HEK293 (cell line): ENCODE results near the gene GON7.

Experiments used
- BCL11A ChIP-seq: fragments of 450-650 bp; formaldehyde crosslinking; IDR thresholded peaks from 2 replicates; pipeline ENCODE4 v1.5.1; 2016; ENCODE audit warnings: low read depth, missing biosample characterization, missing genetic modification characterization
- GLI2 ChIP-seq: fragments of 450-650 bp; formaldehyde crosslinking; IDR thresholded peaks from 2 replicates; pipeline ENCODE4; 2017; ENCODE audit warnings: missing biosample characterization, missing genetic modification characterization, low read depth, borderline replicate concordance
- GLI4 ChIP-seq: fragments of 450-650 bp; formaldehyde crosslinking; IDR thresholded peaks from 2 replicates; pipeline ENCODE4 v1.5.1; 2016; ENCODE audit warnings: missing biosample characterization, missing genetic modification characterization
- MEIS1 ChIP-seq: sonication (generic); formaldehyde crosslinking; IDR thresholded peaks from 2 replicates; pipeline ENCODE4 v1.8.1; 2022; ENCODE audit warnings: missing genetic modification reagents, mild to moderate bottlenecking, borderline replicate concordance
- MYNN ChIP-seq: fragments of 450-650 bp; formaldehyde crosslinking; IDR thresholded peaks from 2 replicates; pipeline ENCODE4 v1.5.1; 2016; ENCODE audit warnings: missing biosample characterization, missing genetic modification characterization, borderline replicate concordance
- MZF1 ChIP-seq: fragments of 450-650 bp; formaldehyde crosslinking; IDR thresholded peaks from 2 replicates; pipeline ENCODE4 v1.5.1; 2017; ENCODE audit warnings: missing biosample characterization, missing genetic modification characterization, borderline replicate concordance
- SALL2 ChIP-seq: fragments of 450-650 bp; formaldehyde crosslinking; IDR thresholded peaks from 2 replicates; pipeline ENCODE4 v1.5.0; 2017; ENCODE audit warnings: missing biosample characterization, mild to moderate bottlenecking, missing genetic modification characterization, borderline replicate concordance
- SCRT1 ChIP-seq: fragments of 450-650 bp; formaldehyde crosslinking; IDR thresholded peaks from 2 replicates; pipeline ENCODE4 v1.5.1; 2016; ENCODE audit warnings: missing biosample characterization, missing genetic modification characterization, borderline replicate concordance
- TRIM28 ChIP-seq: IDR thresholded peaks from 2 replicates; pipeline ENCODE4 v1.6.1; 2011; ENCODE audit warnings: low read length, control low read depth, borderline replicate concordance
- ZBTB10 ChIP-seq: fragments of 450-650 bp; formaldehyde crosslinking; IDR thresholded peaks from 2 replicates; pipeline ENCODE4 v1.5.1; 2016; ENCODE audit warnings: missing biosample characterization, missing genetic modification characterization
- ZBTB20 ChIP-seq: fragments of 450-650 bp; formaldehyde crosslinking; IDR thresholded peaks from 2 replicates; pipeline ENCODE4 v1.5.1; 2016; ENCODE audit warnings: missing biosample characterization, missing genetic modification characterization
- ZBTB21 ChIP-seq: fragments of 450-650 bp; formaldehyde crosslinking; IDR thresholded peaks from 2 replicates; pipeline ENCODE4 v1.5.1; 2017; ENCODE audit warnings: missing biosample characterization, missing genetic modification characterization
- ZBTB26 ChIP-seq: fragments of 450-650 bp; formaldehyde crosslinking; optimal IDR thresholded peaks from 2 replicates; pipeline ENCODE3; 2016; ENCODE audit warnings: missing biosample characterization, mild to moderate bottlenecking, missing genetic modification characterization
- ZIC2 ChIP-seq: fragments of 450-650 bp; formaldehyde crosslinking; IDR thresholded peaks from 2 replicates; pipeline ENCODE4 v1.5.1; 2016; ENCODE audit warnings: missing biosample characterization, missing genetic modification characterization
- ZNF16 ChIP-seq: fragments of 450-650 bp; formaldehyde crosslinking; IDR thresholded peaks from 2 replicates; pipeline ENCODE4 v1.5.1; 2016; ENCODE audit warnings: low read depth, missing biosample characterization, missing genetic modification characterization
- ZNF174 ChIP-seq: fragments of 450-650 bp; formaldehyde crosslinking; IDR thresholded peaks from 2 replicates; pipeline ENCODE4 v1.5.0; 2017; ENCODE audit warnings: missing biosample characterization, mild to moderate bottlenecking, missing genetic modification characterization
- ZNF18 ChIP-seq: fragments of 450-650 bp; formaldehyde crosslinking; IDR thresholded peaks from 2 replicates; pipeline ENCODE4 v1.5.1; 2016; ENCODE audit warnings: missing biosample characterization, missing genetic modification characterization
- ZNF202 ChIP-seq: fragments of 450-650 bp; formaldehyde crosslinking; IDR thresholded peaks from 2 replicates; pipeline ENCODE4 v1.5.1; 2016; ENCODE audit warnings: missing biosample characterization, missing genetic modification characterization, borderline replicate concordance
- ZNF214 ChIP-seq: fragments of 450-650 bp; formaldehyde crosslinking; IDR thresholded peaks from 2 replicates; pipeline ENCODE4 v1.5.1; 2017; ENCODE audit warnings: missing biosample characterization, mild to moderate bottlenecking, missing genetic modification characterization, borderline replicate concordance
- ZNF221 ChIP-seq: fragments of 450-650 bp; formaldehyde crosslinking; IDR thresholded peaks from 2 replicates; pipeline ENCODE4 v1.5.1; 2017; ENCODE audit warnings: missing biosample characterization, missing genetic modification characterization, borderline replicate concordance
- ZNF248 ChIP-seq: fragments of 450-650 bp; formaldehyde crosslinking; IDR thresholded peaks from 2 replicates; pipeline ENCODE4 v1.5.1; 2017; ENCODE audit warnings: missing biosample characterization, missing genetic modification characterization
- ZNF266 ChIP-seq: fragments of 450-650 bp; formaldehyde crosslinking; IDR thresholded peaks from 2 replicates; pipeline ENCODE4 v1.5.1; 2016; ENCODE audit warnings: missing biosample characterization, missing genetic modification characterization, low read depth
- ZNF302 ChIP-seq: fragments of 450-650 bp; formaldehyde crosslinking; IDR thresholded peaks from 2 replicates; pipeline ENCODE4 v1.5.1; 2016; ENCODE audit warnings: missing biosample characterization, missing genetic modification characterization, low read depth
- ZNF416 ChIP-seq: fragments of 450-650 bp; formaldehyde crosslinking; IDR thresholded peaks from 2 replicates; pipeline ENCODE4 v1.5.1; 2016; ENCODE audit warnings: missing biosample characterization, missing genetic modification characterization
- ZNF426 ChIP-seq: fragments of 450-650 bp; formaldehyde crosslinking; IDR thresholded peaks from 2 replicates; pipeline ENCODE4 v1.5.1; 2017; ENCODE audit warnings: missing biosample characterization, missing genetic modification characterization, mild to moderate bottlenecking, inconsistent platforms, moderate library complexity
- ZNF600 ChIP-seq: fragments of 450-650 bp; formaldehyde crosslinking; IDR thresholded peaks from 2 replicates; pipeline ENCODE4 v1.5.1; 2016; ENCODE audit warnings: missing biosample characterization, missing genetic modification characterization
- ZNF629 ChIP-seq: fragments of 450-650 bp; formaldehyde crosslinking; IDR thresholded peaks from 2 replicates; pipeline ENCODE4 v1.5.1; 2017; ENCODE audit warnings: missing biosample characterization, missing genetic modification characterization
- ZNF654 ChIP-seq: fragments of 450-650 bp; formaldehyde crosslinking; IDR thresholded peaks from 2 replicates; pipeline ENCODE4 v1.5.1; 2016; ENCODE audit warnings: low read depth, missing biosample characterization, missing genetic modification characterization
- ZNF670 ChIP-seq: fragments of 450-650 bp; formaldehyde crosslinking; IDR thresholded peaks from 2 replicates; pipeline ENCODE4 v1.5.1; 2016; ENCODE audit warnings: missing biosample characterization, missing genetic modification characterization, low read depth
- ZNF777 ChIP-seq: fragments of 450-650 bp; formaldehyde crosslinking; IDR thresholded peaks from 2 replicates; pipeline ENCODE4 v1.5.1; 2017; ENCODE audit warnings: missing biosample characterization, missing genetic modification characterization, borderline replicate concordance
- ZXDB ChIP-seq: fragments of 450-650 bp; formaldehyde crosslinking; IDR thresholded peaks from 2 replicates; pipeline ENCODE4 v1.5.1; 2016; ENCODE audit warnings: missing biosample characterization, missing genetic modification characterization
- TF ChIP-seq, protein P1 (sequence below): fragments of 450-650 bp; formaldehyde crosslinking; IDR thresholded peaks from 2 replicates; pipeline ENCODE4 v1.5.1; 2016; ENCODE audit warnings: missing biosample characterization, missing genetic modification characterization

Gene GON7

DNA sequence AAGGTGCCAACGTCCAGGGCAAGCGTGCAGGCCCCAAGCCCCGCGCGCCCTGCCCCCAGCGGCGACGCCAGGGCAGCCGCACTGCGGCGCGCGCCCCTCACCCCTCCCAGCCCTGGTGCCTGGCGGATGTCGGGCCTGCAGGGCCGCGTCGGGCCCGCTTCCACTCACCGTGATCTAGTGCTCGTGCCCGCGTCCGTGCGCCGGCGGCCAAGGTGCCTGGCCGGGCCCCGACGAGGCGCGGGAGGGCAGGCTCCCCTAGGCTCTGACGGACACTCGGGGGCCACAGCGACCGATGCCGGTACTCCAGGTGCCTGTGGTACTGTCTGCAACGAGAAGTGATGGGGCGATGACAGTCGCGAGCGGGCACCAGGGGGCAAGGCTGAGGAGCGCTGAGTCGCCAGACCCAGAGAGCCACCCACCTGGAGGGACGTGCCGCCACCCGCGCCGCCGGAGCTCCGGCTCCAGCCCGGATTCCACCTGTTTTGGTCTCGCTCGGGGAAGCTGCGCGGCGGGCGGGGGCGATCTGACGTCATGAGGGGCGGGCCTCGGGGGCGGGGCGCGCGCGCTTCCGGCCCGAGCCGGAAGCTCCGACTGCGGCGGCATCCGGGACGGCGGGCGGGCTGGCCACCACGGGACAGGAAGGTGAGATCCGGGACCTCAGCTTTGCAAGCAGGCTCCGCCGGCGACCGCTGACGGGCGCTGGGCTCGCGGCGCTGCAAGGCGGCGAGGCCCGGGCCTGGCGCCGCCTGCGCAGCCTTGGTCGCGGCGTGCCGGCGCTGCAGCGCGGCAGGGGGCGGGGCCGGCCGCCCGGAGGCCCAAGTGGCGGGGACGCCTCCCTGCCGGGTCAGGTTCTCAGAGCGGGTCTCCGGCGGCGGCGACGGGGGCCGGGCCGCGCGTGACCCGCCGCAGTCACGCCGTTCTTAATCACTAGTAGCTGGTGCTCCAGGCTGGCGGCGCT, 22.2 kb downstream of the GON7 start, which contains the start of the genes LYSET and MOAP1 (continued):
- TF ChIP-seq ZNF18 (tag by site-specific recombination) (no peak), ZNF670 (tag by site-specific recombination) (no peak), ZNF416 (tag by site-specific recombination) (no peak), MEIS1 (CRISPR knock-in tag) (no peak), ZBTB21 (tag by site-specific recombination) (peak; percentile 73), MYNN (tag by site-specific recombination) (no peak; the same call in 1 of the 2 replicates), TRIM28 (no peak), ZNF629 (tag by site-specific recombination) (peak; percentile 87), ZNF16 (tag by site-specific recombination) (no peak), ZNF654 (tag by site-specific recombination) (no peak), ZNF426 (no peak), ZNF302 (tag by site-specific recombination) (no peak), GLI2 (tag by site-specific recombination) (no peak), ZNF600 (peak; percentile 82), BCL11A (tag by site-specific recombination) (no peak), GLI4 (tag by site-specific recombination) (0 out of 2 replicates have a peak, but pooled peaks have one; percentile 19), MZF1 (tag by site-specific recombination) (no peak), ZBTB10 (tag by site-specific recombination) (0 out of 2 replicates have a peak, but pooled peaks have one; percentile 59), ZNF174 (tag by site-specific recombination) (no peak), ZBTB20 (tag by site-specific recombination) (peak; percentile 59; the same call in 1 of the 2 replicates), ZNF202 (no peak), ZNF777 (tag by site-specific recombination) (0 out of 2 replicates have a peak, but pooled peaks have one; percentile 50), SCRT1 (peak; percentile 87), ZNF214 (tag by site-specific recombination) (no peak), ZXDB (peak; percentile 89), ZIC2 (tag by site-specific recombination) (peak; percentile 65), ZBTB26 (peak; percentile 97), SALL2 (tag by site-specific recombination) (no peak), ZNF266 (tag by site-specific recombination) (no peak), ZNF248 (no peak), ZNF221 (tag by site-specific recombination) (no peak)
- TF ChIP-seq, protein P1, sequence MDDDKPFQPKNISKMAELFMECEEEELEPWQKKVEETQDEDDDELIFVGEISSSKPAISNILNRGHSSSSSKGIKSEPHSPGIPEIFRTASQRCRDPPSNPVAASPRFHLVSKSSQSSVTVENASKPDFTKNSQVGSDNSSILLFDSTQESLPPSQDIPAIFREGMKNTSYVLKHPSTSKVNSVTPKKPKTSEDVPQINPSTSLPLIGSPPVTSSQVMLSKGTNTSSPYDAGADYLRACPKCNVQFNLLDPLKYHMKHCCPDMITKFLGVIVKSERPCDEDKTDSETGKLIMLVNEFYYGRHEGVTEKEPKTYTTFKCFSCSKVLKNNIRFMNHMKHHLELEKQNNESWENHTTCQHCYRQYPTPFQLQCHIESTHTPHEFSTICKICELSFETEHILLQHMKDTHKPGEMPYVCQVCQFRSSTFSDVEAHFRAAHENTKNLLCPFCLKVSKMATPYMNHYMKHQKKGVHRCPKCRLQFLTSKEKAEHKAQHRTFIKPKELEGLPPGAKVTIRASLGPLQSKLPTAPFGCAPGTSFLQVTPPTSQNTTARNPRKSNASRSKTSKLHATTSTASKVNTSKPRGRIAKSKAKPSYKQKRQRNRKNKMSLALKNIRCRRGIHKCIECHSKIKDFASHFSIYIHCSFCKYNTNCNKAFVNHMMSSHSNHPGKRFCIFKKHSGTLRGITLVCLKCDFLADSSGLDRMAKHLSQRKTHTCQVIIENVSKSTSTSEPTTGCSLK (tag by site-specific recombination) = no peak
